Fibroblast of skin of left quadriceps (primary cell): ENCODE measurements around the gene ESCO1.
"Not testable (repeated sequence)": the region's sequence is repeated elsewhere in the genome, so short reads cannot be mapped to it uniquely, and the experiment has no call there.

Experiments used
- DNase-seq, 2 experiments: peaks; one replicate each; pipeline ENCODE4 v3.0.0-alpha.2; 2013; ENCODE audit warnings: low read depth in 2 of 2

The ESCO1 gene

GRCh38 chr18:21600526-21601410 lies at the start of gene ESCO1:
Gene ESCO1, minus strand, starts transcription at chr18:21600704. Its CDS starts 25,861 bp downstream, at chr18:21574843.
- peak; percentile 95 to 96 for DNase-seq

DNA sequence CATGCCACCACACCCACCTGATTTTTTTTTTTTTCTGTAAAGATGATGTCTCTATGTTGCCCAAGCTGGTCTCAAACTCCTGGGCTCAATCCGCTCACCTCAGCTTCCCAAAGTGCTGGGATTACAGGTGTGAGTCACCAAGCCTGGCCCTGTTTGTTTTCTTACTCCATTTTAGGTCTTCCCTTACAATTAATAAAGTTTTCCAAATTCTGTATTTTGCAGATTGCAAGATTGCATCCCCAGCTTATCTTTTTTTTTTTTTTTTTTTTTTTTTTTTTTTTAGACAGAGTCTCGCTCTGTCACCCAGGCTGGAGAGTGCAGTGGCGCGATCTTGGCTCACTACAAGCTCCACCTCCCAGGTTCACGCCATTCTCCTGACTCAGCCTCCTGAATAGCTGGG lies 39.9 kb upstream of the ESCO1 start:
- DNase-seq: not testable (repeated sequence)

GRCh38 chr18:21638822-21639221 lies 38.3 kb upstream of the ESCO1 start:
- no peak for DNase-seq

DNA sequence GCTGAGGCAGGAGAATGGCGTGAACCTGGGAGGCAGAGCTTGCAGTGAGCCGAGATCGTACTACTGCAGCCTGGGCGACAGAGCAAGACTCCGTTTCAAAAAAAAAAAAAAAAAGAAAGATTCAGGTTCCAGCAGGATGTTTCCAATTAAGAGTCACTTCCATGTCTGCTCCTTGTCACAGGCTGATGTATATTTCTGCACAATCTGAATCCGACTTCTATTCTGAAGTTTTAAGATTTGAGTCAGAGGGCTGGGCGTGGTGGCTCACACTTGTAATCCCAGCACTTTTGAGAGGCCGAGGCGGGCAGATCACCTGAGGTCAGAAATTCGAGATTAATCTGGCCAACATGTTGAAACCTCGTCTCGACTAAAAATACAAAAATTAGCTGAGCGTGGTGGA lies 36.3 kb upstream of the ESCO1 start:
- DNase-seq: no peak

DNA sequence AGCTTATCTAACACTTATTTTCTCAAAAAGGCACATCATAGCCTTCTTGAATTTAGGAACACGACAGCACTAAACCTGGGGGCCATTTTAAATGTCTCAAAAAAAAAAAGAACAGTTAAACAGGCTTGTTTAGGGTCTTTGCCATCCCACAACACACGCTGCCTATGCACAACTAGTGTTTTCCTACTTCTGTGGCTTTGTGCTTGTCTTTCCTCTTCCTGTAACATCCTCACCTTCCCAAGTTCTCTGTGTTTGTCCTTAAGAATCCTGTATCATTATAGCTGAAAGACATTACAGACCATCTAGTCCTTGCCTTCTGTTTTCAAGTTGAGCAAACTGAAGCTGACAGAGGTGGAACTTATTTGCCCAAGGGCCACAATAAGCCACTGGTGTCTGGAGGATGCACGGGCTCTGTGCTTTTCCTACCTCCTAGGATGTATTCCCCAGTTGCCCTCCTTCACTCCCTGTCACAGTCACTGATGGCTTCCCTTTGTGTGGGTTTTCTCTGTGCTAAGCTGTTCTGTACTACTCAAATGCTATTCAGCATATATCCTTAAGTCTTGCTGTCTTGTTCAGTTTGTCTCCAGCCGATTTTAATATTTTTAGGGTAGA lies 34.2 kb upstream of the ESCO1 start:
- DNase-seq: no peak

GRCh38 chr18:21632393-21632792 lies 31.9 kb upstream of the ESCO1 start:
- no peak for DNase-seq

DNA sequence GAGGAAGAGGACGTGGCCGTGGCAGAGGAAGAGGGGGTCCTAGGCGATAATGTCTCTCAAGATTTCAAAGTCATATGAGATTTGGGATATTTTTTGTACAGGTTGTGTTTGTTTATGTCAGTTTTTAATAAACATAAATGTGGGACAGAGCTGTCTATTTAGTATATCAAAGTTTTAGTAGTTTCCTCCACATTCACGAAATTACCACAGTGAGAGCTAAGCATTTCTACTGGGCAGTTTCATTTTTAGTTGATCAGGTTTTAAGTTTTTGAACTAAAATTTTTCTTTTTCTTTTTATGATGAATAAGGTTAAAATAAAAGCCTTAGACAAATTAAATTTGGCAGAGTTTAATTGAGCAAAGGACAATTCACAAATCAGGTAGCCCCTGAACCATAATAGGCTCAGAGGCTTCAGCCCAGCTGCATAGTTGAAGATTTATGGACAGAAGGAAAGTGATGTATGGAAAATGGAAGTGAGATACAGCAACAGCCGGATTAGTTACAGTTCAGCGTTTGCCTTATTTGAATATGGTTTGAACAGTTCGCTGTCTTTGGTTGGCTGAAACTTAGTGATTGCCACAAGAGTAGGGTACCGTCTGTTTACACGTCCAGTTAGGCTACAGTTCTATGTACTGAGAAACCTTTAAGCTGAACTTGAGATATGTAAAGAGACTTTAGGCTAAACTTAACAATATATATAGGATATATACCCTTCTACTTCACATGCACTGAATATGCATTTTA lies 28.8 kb upstream of the ESCO1 start:
- no peak for DNase-seq

- DNase-seq: not testable (repeated sequence)
Observed at GRCh38 chr18:21621640-21622039, 21.1 kb upstream of the ESCO1 start.

DNA sequence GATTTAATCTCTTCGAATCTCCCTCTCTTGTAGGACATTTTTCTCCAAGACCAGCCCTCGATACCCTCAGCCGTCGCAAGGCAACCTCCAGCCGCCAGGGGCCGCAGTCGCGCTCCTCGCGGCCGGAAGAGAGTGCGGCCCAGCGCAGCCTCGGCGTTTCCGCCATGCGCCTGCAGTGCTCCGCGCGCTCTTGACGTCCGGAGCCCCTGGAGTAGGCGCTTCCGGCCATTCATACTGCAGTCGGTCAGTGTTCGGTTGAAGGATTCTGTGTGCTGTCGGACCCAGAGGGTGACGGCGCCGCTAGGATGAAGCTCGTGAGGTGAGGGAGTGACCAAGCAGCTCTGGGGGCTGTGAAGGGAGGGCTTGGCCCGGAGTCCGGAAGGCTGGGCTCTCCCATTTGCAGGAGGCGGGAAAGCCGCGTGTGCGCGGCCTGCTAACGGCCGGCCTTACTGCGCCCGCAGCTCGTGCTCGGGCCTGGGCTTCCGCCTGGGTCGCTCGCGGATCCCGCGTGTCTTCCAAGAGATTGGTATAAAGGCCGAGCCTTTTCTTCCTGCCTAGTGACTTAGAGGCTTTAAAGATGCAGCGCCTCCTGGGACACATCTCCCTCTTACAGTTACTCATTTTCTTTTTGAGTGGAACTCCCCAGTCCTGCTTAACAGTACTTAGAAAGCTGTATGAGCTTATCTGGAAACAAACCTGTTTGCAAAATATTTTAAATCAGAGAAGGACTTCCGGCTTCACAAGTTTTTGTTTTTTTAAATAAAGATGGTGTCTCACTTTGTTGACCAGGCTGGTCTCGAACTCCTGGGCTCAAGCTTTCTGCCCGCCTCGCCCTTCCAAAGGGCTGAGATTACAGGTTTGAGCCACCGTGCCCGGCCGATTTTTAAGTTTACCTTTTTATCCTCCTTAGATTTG lies 11.9 kb upstream of the ESCO1 start, which contains the start of gene SNRPD1:
TSS of gene SNRPD1 (plus strand) at position 190 of the 915 bp plus-strand sequence. CDS start at position 306, 116 bp downstream.
- DNase-seq: peak; percentile 73

DNA sequence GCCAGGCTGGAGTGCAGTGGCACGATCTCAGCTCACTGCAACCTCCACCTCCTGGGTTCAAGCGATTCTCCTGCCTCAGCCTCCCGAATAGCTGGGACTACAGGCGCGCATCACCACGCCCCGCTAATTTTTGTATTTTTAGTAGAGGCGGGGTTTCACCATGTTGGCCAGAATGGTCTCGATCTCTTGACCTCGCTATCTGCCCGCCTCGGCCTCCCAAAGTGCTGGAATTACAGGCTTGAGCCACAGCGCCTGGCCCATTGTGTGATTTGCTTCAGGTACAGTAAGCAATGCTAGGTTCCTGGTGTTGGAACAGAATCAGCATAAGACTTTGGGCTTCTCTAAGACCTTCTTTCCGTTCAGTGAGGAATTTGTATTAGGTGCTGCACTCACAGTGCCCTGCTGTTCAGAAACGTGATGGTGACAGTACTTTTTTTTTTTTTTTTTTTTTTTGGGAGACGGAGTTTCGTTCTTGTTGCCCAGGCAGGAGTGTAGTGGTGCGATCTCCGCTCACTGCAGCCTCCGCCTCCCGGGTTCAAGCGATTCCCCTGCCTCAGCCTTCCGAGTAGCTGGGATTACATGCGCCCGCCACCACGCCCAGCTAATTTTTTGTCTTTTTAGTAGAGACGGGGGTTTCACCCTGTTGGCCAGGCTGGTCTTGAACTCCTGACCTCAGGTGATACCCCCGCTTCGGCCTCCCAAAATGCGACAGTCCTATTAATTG lies 11.1 kb upstream of the ESCO1 start:
- not testable (repeated sequence) for DNase-seq

- DNase-seq: no peak
Observed at GRCh38 chr18:21605213-21605612, 4.7 kb upstream of the ESCO1 start.

DNA sequence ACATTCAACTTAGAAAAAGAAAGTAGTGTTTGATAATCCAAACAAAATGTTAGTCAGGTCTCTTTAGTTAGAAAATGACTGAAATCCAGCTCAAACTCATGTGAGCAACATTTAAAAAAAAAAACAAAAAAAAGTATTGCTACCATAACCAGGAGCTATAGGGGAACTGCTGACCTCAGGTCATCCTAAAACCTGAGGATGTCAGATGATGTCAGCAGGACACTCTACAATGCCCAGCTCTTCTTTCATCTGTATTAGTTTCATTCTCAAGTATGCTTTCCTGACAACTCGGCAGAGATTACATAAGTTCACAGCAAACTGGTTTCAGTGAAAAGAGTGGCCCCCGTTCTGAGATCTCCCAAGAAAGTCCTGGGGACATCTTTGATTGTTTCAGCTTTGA lies 4.2 kb upstream of the ESCO1 start:
- no peak for DNase-seq

GRCh38 chr18:21602299-21602587 lies 1.7 kb upstream of the ESCO1 start:
- no peak for DNase-seq

GRCh38 chr18:21599585-21600525 lies 649 bp downstream of the ESCO1 start:
- no peak for DNase-seq

DNA sequence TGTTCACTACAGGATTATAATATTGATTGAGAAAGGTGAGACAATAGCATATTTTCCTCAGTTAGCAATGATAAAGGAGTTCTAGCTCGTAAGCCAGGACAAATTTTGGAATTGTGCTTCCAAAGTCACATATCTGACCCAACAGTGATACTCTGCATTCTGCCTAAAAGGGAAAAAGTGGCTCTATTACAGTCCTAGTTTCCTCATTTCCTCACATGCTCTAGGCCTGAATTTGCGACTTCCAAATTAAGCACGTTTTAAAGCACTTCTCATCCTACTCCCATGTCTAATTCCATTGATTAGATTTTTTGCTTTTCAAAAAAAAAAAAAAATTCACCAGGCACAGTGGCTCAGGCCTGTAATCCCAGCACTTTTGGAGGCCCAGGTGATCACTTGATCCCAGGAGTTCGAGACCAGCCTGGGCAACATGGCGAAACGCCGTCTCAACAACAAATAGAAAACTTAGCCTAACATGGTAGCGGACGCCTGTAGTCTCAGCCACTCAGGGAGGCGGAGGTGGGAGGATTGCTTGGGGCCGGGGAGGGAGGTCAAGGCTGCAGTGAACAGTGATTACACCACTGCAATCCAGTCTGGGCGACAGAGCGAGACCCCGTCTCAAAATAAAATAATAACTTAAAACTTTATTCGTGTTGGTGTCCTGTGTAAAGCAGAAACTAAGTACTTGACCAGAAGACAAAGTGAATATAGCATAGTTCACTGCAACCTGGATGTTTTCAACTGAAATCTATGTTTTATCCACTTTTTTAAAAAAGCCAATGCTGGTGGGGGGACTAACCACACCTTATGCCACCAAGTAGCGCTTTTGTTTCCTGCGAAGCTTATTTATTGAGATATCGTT lies 1.5 kb downstream of the ESCO1 start:
- no peak for DNase-seq

GRCh38 chr18:21597620-21598019 lies 2.9 kb downstream of the ESCO1 start:
- DNase-seq: no peak

- DNase-seq: no peak
Observed at GRCh38 chr18:21593540-21594257, 6.8 kb downstream of the ESCO1 start.

DNA sequence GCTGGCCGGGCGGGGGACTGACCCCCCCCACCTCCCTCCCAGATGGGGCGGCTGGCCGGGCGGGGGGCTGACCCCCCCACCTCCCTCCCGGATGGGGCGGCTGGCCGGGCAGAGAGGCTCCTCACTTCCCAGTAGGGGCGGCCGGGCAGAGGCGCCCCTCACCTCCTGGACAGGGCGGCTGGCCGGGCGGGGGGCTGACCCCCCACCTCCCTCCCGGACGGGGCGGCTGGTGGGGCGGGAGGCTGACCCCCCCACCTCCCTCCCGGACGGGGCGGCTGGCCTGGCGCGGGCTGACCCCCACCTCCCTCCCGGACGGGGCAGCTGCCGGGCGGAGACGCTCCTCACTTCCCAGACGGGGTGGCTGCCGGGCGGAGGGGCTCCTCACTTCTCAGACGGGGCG lies 8.1 kb downstream of the ESCO1 start:
- not testable (repeated sequence) for DNase-seq
